C4-2B (cell line): ENCODE results near the gene BARX2.
A peak's percentile ranks its signal among the peaks of the same experiment; 100 is the strongest.

ENCODE experiments used
- H3K27ac ChIP-seq: fragments of 450-650 bp; 2 replicates; pipeline ENCODE4 v1.5.1; 2017
- ZFX ChIP-seq: fragments of 450-650 bp; IDR thresholded peaks from 2 replicates; pipeline ENCODE4 v1.6.1; 2017
- TF ChIP-seq, protein P1 (sequence below): fragments of 450-650 bp; conservative IDR thresholded peaks from 2 replicates; pipeline ENCODE4 v1.5.1; 2017; ENCODE audit warnings: mild to moderate bottlenecking

BARX2 gene

DNA sequence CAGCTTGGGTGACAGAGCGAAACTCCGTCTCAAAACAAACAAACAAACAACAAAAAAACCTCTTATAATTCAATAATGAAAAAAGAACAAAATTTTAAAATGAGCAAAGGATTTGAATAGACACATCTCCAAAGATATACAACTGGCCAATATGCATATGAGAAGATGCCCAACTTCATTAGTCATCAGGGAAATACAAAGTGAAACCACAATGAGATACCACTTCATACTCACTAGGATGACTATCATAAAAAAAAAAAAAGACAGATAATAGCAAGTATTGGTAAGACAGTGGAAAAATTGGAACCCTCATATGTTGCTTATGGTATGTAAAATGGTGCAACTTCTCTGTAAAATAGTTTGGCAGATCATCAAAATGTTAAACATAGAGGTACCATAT is 28.7 kb upstream of the BARX2 start:
- TF ChIP-seq ZFX = no peak
- TF ChIP-seq, protein P1, sequence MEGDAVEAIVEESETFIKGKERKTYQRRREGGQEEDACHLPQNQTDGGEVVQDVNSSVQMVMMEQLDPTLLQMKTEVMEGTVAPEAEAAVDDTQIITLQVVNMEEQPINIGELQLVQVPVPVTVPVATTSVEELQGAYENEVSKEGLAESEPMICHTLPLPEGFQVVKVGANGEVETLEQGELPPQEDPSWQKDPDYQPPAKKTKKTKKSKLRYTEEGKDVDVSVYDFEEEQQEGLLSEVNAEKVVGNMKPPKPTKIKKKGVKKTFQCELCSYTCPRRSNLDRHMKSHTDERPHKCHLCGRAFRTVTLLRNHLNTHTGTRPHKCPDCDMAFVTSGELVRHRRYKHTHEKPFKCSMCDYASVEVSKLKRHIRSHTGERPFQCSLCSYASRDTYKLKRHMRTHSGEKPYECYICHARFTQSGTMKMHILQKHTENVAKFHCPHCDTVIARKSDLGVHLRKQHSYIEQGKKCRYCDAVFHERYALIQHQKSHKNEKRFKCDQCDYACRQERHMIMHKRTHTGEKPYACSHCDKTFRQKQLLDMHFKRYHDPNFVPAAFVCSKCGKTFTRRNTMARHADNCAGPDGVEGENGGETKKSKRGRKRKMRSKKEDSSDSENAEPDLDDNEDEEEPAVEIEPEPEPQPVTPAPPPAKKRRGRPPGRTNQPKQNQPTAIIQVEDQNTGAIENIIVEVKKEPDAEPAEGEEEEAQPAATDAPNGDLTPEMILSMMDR = no peak
- no peak overlapping the region for H3K27ac ChIP-seq

DNA sequence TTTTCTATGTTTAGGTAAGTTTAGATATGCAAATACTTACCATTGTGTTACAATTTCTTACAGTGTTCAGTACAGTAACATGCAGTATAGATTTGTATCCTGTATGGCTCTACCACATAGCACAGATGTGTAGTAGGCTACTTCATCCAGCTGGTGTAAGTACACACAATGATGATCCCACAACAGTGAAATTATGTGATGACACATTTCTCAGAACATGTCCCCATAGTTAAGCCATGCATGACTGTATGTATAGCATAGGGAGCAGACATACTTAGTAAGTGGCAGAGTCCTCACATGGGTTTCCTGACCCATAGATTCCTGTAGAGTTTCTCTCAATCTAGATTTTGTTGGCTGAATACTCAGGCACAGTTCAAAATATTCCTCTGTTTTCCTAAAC is 26.8 kb upstream of the BARX2 start:
- no peak overlapping the region for H3K27ac ChIP-seq
- TF ChIP-seq ZFX = no peak
- TF ChIP-seq, protein P1 = no peak

DNA sequence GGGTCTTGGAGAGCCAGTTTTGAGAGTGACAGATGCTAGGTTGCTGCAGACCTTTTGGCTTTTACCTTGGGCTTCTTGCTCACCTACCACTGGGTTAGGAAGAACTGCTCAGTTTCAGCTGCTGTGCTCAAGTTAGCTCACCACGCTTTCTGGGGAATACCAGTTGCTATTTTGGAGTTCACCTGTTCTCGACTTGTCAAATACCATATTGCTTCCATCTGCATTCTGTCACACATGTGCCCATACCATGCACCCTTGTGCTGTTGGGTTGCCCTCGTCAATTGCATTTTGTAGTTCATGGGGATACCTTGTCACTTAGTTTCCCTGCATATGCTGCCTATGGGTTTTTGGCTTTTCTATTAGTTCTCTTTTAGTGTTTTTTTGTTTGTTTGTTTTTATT is 23.0 kb upstream of the BARX2 start:
- no peak overlapping the region for H3K27ac ChIP-seq
- TF ChIP-seq, protein P1 = no peak
- TF ChIP-seq ZFX = no peak

DNA sequence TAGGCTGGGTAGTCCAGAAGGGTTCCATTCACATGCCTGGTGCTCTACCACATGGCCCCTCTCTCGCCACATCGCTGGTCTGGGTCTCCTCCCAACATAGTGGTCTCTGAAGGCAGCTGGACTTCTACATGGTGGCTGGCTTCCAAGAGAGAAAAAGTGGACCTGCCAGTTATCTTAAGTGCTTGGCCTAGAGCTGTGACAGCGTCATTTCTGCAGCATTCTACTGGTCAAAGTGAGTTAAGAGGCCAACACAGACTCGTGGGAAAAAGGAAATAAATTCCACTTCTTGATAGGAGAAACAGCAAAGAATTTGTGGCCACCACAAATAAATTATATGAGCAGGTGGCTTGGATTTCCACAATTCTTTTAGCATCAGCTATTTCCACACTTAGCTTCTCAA is 21.0 kb upstream of the BARX2 start:
- TF ChIP-seq, protein P1 = no peak
- TF ChIP-seq ZFX = no peak
- H3K27ac ChIP-seq = no peak overlapping the region

DNA sequence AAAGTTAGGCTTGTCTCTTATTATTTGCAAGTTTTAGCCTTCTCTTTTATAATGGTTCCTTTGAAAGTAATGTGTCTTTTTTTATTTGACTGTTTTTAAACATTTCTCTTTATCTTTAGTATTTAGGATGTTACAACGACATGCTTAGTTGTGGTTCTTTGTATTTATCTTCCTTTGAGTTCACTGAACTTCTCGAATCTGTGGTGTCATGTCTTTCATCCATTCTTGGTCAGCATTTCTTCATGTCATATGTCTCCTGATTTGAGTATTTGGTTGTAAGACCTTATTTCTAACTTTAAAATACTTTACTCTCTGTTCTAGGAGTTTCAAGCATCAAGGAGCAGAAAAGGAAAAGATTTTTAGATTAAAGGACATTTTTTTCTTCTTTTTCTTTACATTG is 15.9 kb upstream of the BARX2 start:
- no peak for TF ChIP-seq ZFX
- TF ChIP-seq, protein P1 = no peak

DNA sequence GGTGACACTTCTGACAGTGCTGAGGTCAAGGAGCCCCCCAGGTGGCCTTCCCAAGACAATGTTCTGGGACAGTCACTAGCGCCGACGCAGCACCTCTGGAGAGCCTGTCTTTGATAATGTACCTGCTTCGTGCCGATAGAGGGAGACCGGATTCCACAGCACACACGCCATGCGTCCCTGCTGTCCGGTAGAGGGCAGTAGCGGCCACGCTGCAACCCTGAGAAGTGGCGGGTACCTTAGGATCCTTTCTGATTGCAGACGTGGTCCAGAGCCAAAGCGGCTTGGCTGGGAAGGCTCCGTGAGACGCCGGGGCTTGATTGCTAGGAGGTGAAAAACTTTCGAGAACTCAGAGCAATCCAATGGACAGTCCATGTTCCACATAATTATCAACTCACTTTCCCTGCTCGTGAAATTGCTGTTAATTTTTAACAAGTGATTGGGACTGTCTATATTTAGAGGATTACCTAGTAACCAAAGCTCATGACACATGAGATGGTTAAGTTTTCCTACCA is 11.4 kb upstream of the BARX2 start:
- TF ChIP-seq, protein P1 = peak; percentile 100
- no peak for TF ChIP-seq ZFX
- H3K27ac ChIP-seq = no peak overlapping the region

More for the DNA sequence above, 15.9 kb upstream of the BARX2 start:
- H3K27ac ChIP-seq = no peak overlapping the region

DNA sequence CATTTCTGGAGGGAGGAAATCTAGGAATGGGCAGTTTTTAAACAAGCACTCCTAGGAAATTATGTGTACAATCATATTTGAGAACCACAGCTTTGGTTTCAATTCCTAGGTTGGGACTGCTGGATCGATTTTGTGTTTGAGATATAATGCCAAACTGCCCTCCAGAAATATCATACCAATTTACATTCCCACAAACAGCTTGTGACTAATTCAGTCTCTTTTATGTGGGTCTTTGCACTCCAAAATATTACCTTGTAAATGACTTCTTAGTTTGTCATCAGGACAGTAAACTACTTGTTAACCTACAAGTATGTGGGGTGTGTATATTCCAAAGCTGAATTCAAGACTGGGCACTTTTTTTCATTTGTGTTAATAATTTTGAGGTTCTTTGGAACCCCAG is 9.8 kb upstream of the BARX2 start:
- TF ChIP-seq ZFX = no peak
- TF ChIP-seq, protein P1 = no peak
- H3K27ac ChIP-seq = no peak overlapping the region
